SK-N-MC (cell line): ENCODE measurements around the gene FOXO1.

Experiments
- DNase-seq: peaks from one replicate; pipeline ENCODE4 v3.0.0-alpha.2; 2011; ENCODE audit warnings: low read depth, low spot score
- H3K27ac ChIP-seq: fragments of 200-600 bp; sonication (generic); 2 replicates; pipeline ENCODE4 v1.5.1; 2016; ENCODE audit warnings: mixed run types
- H3K36me3 ChIP-seq: fragments of 200-600 bp; sonication (generic); 2 replicates; pipeline ENCODE4 v1.6.1; 2017; ENCODE audit warnings: antibody characterized with exemption, low read length, mixed read lengths; ENCODE audit not compliant: insufficient read depth
- H3K4me3 ChIP-seq: fragments of 200-600 bp; sonication (generic); 2 replicates; pipeline ENCODE4 v1.5.1; 2016
- H3K9ac ChIP-seq: fragments of 200-600 bp; sonication (generic); 2 replicates; pipeline ENCODE4 v1.8.0; 2017; ENCODE audit warnings: mixed run types, mixed read lengths; ENCODE audit not compliant: insufficient read length
- H3K9me3 ChIP-seq: fragments of 200-600 bp; sonication (generic); 2 replicates; pipeline ENCODE4 v1.6.1; 2017; ENCODE audit warnings: low read depth, mild to moderate bottlenecking, antibody characterized with exemption, low read length, moderate library complexity, mixed read lengths
- EZH2 ChIP-seq: fragments of 200-600 bp; sonication (generic); IDR thresholded peaks from one replicate; pipeline ENCODE4 v1.6.1; 2017; ENCODE audit warnings: antibody characterized with exemption
- FOXP2 ChIP-seq: optimal IDR thresholded peaks from 2 replicates; pipeline ENCODE3; 2011; ENCODE audit warnings: mild to moderate bottlenecking, moderate library complexity; ENCODE audit not compliant: insufficient read depth; ENCODE audit errors: extremely low read length, control extremely low read depth
- POLR2AphosphoS5 ChIP-seq: IDR thresholded peaks from 2 replicates; pipeline ENCODE4 v1.6.1; 2012; ENCODE audit warnings: mild to moderate bottlenecking, low read depth, low read length, borderline replicate concordance

Gene FOXO1

DNA sequence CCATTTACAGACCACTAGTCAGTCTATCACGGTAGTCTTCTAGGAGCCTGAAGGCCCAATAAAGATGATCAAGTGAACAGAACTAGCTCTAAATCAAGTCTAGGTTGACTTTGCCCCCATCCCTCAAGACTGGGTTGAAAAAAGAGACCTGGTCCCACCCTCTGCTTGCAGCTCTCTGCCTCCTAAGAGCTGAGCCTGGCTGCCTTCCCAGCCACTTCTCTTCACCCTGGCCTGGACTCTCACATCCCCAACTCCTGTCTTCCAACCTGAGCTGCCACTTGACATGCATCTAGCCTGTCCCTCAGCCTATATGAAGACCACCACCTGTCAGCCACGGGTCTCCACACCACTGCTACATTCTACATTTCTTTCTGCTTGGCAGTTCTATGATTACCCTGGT, 99.6 kb downstream of the FOXO1 start:
- no peak for TF ChIP-seq EZH2
- no peak for TF ChIP-seq FOXP2
- no peak for TF ChIP-seq POLR2AphosphoS5
- no peak overlapping the region for H3K9ac ChIP-seq
- DNase-seq = no peak
- no peaks in the 10 kb centered on the region for H3K9me3 ChIP-seq
- no peak overlapping the region for H3K4me3 ChIP-seq
- no peaks in the 10 kb centered on the region for H3K36me3 ChIP-seq
- H3K27ac ChIP-seq = no peak overlapping the region

GRCh38 chr13:40565282-40566148, 100.9 kb downstream of the FOXO1 start:
- no peaks in the 10 kb centered on the region for H3K9me3 ChIP-seq
- no peak for TF ChIP-seq POLR2AphosphoS5
- no peak for TF ChIP-seq FOXP2
- TF ChIP-seq EZH2 = no peak

GRCh38 chr13:40564342-40565001, 102.0 kb downstream of the FOXO1 start:
- no peak for DNase-seq
- Histone ChIP-seq H3K9me3 (no peaks in the 10 kb centered on the region), H3K36me3 (peaks cover 3% of the 10 kb centered on the region; the same call in 1 of the 2 replicates), H3K4me3 (no peak overlapping the region), H3K27ac (no peak overlapping the region), H3K9ac (no peak overlapping the region)
- TF ChIP-seq POLR2AphosphoS5 (no peak), EZH2 (no peak), FOXP2 (no peak)

More at GRCh38 chr13:40565282-40566148, 100.9 kb downstream of the FOXO1 start:
- Histone ChIP-seq H3K27ac (no peak overlapping the region), H3K9ac (no peak overlapping the region), H3K36me3 (no peaks in the 10 kb centered on the region), H3K4me3 (no peak overlapping the region)
- no peak for DNase-seq

GRCh38 chr13:40563350-40564125, 102.9 kb downstream of the FOXO1 start:
- no peak overlapping the region for H3K9ac ChIP-seq

GRCh38 chr13:40562975-40563349, 103.5 kb downstream of the FOXO1 start:
- H3K9me3 ChIP-seq = no peaks in the 10 kb centered on the region
- DNase-seq = no peak

More at GRCh38 chr13:40563350-40564125, 102.9 kb downstream of the FOXO1 start:
- Histone ChIP-seq H3K27ac (no peak overlapping the region), H3K4me3 (no peak overlapping the region), H3K9me3 (no peaks in the 10 kb centered on the region), H3K36me3 (peaks cover 3% of the 10 kb centered on the region; the same call in 1 of the 2 replicates)
- DNase-seq = no peak
- TF ChIP-seq POLR2AphosphoS5 (no peak), EZH2 (no peak), FOXP2 (no peak)

DNA sequence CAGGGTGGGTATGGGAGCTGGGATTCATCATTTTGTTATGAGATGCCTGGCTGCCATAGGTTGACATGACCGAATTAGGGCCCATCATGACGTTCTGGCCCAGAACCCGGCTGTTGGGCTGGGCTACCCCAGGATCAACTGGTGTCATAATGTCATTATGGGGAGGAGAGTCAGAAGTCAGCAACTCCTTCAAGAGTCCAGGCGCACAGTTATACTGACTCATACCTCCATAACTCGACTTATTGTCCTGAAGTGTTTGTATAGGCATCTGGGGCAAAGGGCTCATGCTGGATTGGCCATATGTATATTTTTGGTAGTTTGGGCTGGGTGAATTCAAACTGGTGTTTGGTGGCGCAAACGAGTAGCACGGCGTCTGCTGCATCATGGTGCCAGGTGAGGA, 106.5 kb downstream of the FOXO1 start:
- TF ChIP-seq FOXP2 (no peak), EZH2 (no peak), POLR2AphosphoS5 (no peak)
- no peak for DNase-seq
- peaks cover 3% of the 10 kb centered on the region; the same call in 1 of the 2 replicates for H3K36me3 ChIP-seq

More at GRCh38 chr13:40562975-40563349, 103.5 kb downstream of the FOXO1 start:
- H3K36me3 ChIP-seq = peaks cover 3% of the 10 kb centered on the region; the same call in 1 of the 2 replicates
- no peak for TF ChIP-seq EZH2
- no peak for TF ChIP-seq FOXP2
- no peak for TF ChIP-seq POLR2AphosphoS5
- no peak overlapping the region for H3K27ac ChIP-seq
- H3K4me3 ChIP-seq = no peak overlapping the region
- no peak overlapping the region for H3K9ac ChIP-seq

GRCh38 chr13:40558656-40559055, 107.8 kb downstream of the FOXO1 start:
- H3K9ac ChIP-seq = no peak overlapping the region
- H3K4me3 ChIP-seq = no peak overlapping the region
- TF ChIP-seq FOXP2 (no peak), EZH2 (no peak), POLR2AphosphoS5 (no peak)
- DNase-seq = no peak
- H3K9me3 ChIP-seq = no peaks in the 10 kb centered on the region
- H3K27ac ChIP-seq = no peak overlapping the region
- peaks cover 3% of the 10 kb centered on the region; the same call in 1 of the 2 replicates for H3K36me3 ChIP-seq

More for the DNA sequence above, 106.5 kb downstream of the FOXO1 start:
- H3K9ac ChIP-seq = no peak overlapping the region
- no peaks in the 10 kb centered on the region for H3K9me3 ChIP-seq
- H3K27ac ChIP-seq = no peak overlapping the region
- H3K4me3 ChIP-seq = no peak overlapping the region

- peaks cover 3% of the 10 kb centered on the region; the same call in 1 of the 2 replicates for H3K36me3 ChIP-seq
- H3K27ac ChIP-seq = no peak overlapping the region
- H3K9me3 ChIP-seq = no peaks in the 10 kb centered on the region
- TF ChIP-seq POLR2AphosphoS5 (no peak), FOXP2 (no peak), EZH2 (no peak)
- no peak for DNase-seq
- no peak overlapping the region for H3K4me3 ChIP-seq
- no peak overlapping the region for H3K9ac ChIP-seq
Observed at GRCh38 chr13:40556453-40556852, 110.0 kb downstream of the FOXO1 start.
